ENCODE results near the gene PCIF1. TPM values are rescaled to one million over a fixed set of nuclear protein-coding genes. Genes with fewer than 3 reads are reported as not detected.

PCIF1 gene
- total RNA-seq, 1 experiment from 2014 or later: 18.4 TPM

- Histone ChIP-seq H3K9me3 (ENCODE audit: low read length) (no peaks in the 10 kb centered on the region), H3K27ac (ENCODE audit: low read length) (peak within 1 kb of the TSS; percentile 16), H3F3A (ENCODE audit: low read length, unreplicated experiment) (no peaks in the 10 kb centered on the region), H4K20me1 (ENCODE audit: low read length) (no peaks in the 10 kb centered on the region), H3K4me3 (ENCODE audit: low read length) (peak within 1 kb of the TSS; percentile 78), H3K27me3 (ENCODE audit: low read length) (no peaks in the 10 kb centered on the region), H3K4me1 (ENCODE audit: insufficient read depth, low read length) (peaks cover 23% of the 10 kb centered on the region), H3K9ac (ENCODE audit: low read length) (peak within 1 kb of the TSS; percentile 76), H3K9me2 (replicated peaks; ENCODE audit: low read length) (no peaks in the 10 kb centered on the region), H3K79me2 (ENCODE audit: low read length) (peaks cover 14% of the 10 kb centered on the region; the same call in 1 of the 2 replicates), H3K4me2 (ENCODE audit: low read length) (peak within 1 kb of the TSS; percentile 96), H2AFZ (ENCODE audit: low read length) (peak within 1 kb of the TSS; percentile 89), H3K36me3 (ENCODE audit: low read depth, low read length) (peaks cover 7% of the 10 kb centered on the region; the same call in 1 of the 2 replicates)
- POLR2A ChIA-PET (ENCODE audit: unreplicated experiment): interaction anchor here (0.5 to 0.6 kb wide), 2 partner anchors 13 to 57 kb away, joined by 3 read pairs; partner anchors contain the start of gene SNX21
- TF ChIP-seq EZH2phosphoT487 (IDR thresholded peaks at IDR 0.05; ENCODE audit: borderline replicate concordance, low read length): no peak
- no peak for TF ChIP-seq EZH2 (IDR thresholded peaks at IDR 0.05; ENCODE audit: low read length, unreplicated experiment)
- peak; percentile 31 for TF ChIP-seq CTCF (conservative IDR thresholded peaks at IDR 0.05; ENCODE audit: low read depth, low read length)
- DNase-seq (peak; percentile 87), ATAC-seq (peak; percentile 75)
- intact Hi-C loops (cut with micrococcal nuclease): loop anchor here (5.0 kb wide), 1 partner anchor 79 kb away; the partner anchor contains the start of gene UBE2C
- CTCF ChIA-PET: interaction anchor here (0.6 to 1.0 kb wide), 3 partner anchors 55 to 79 kb away, joined by 3 to 4 read pairs (median 3); no protein-coding TSS in a partner anchor
- TSS peak; percentile 58 for BruUV-seq (replicated peaks)
Observed at GRCh38 chr20:45890985-45891983, 43.2 kb upstream of the PCIF1 start, which contains the start of the genes CTSA and NEURL2. TSS of gene CTSA (plus strand) at chr20:45891335. CDS start at chr20:45891569, 234 bp downstream. TSS of gene NEURL2 (minus strand) at chr20:45891208. CDS start at chr20:45890991, 217 bp downstream.

GRCh38 chr20:45892049-45892825, 42.2 kb upstream of the PCIF1 start:
- Histone ChIP-seq H4K20me1 (ENCODE audit: low read length) (no peaks in the 10 kb centered on the region), H3K9ac (ENCODE audit: low read length) (peak overlapping the region; percentile 76), H3K9me2 (replicated peaks; ENCODE audit: low read length) (no peaks in the 10 kb centered on the region), H3F3A (ENCODE audit: low read length, unreplicated experiment) (no peaks in the 10 kb centered on the region), H3K79me2 (ENCODE audit: low read length) (0 out of 2 replicates have a peak, but pooled peaks cover 10% of the 10 kb centered on the region), H3K4me2 (ENCODE audit: low read length) (peak overlapping the region; percentile 96), H3K27ac (ENCODE audit: low read length) (no peak overlapping the region), H3K4me1 (ENCODE audit: insufficient read depth, low read length) (peaks cover 23% of the 10 kb centered on the region), H3K9me3 (ENCODE audit: low read length) (no peaks in the 10 kb centered on the region), H3K27me3 (ENCODE audit: low read length) (no peaks in the 10 kb centered on the region), H2AFZ (ENCODE audit: low read length) (peak overlapping the region; percentile 89), H3K36me3 (ENCODE audit: low read depth, low read length) (peaks cover 15% of the 10 kb centered on the region; the same call in 1 of the 2 replicates), H3K4me3 (ENCODE audit: low read length) (peak overlapping the region; percentile 78)
- no TSS peak for BruUV-seq (replicated peaks)
- TF ChIP-seq EZH2 (IDR thresholded peaks at IDR 0.05; ENCODE audit: low read length, unreplicated experiment) (no peak), CTCF (conservative IDR thresholded peaks at IDR 0.05; ENCODE audit: low read depth, low read length) (peak; percentile 57), EZH2phosphoT487 (IDR thresholded peaks at IDR 0.05; ENCODE audit: borderline replicate concordance, low read length) (no peak)
- peak; percentile 55 for DNase-seq
- peak; percentile 63 for ATAC-seq
- intact Hi-C loops (cut with micrococcal nuclease): loop anchor here (5.0 kb wide), 1 partner anchor 80 kb away; the partner anchor contains the start of gene UBE2C
- ChIA-PET CTCF (interaction anchor here (0.6 to 1.0 kb wide), 4 partner anchors 66 to 79 kb away, joined by 3 read pairs; no protein-coding TSS in a partner anchor), POLR2A (ENCODE audit: unreplicated experiment) (interaction anchor here (0.5 to 0.6 kb wide), 2 partner anchors 12 to 27 kb away, joined by 3 to 4 read pairs; no protein-coding TSS in a partner anchor)

Data from PC-3 (cell line).